Body of pancreas (tissue), 4 donors: ENCODE measurements around the gene WDFY4.

ENCODE experiments used
- POLR2A ChIP-seq, 3 donors: fragments of 450-650 bp; IDR thresholded peaks; one replicate each; pipeline ENCODE4 v1.6.1; 2016; ENCODE audit warnings: antibody characterized with exemption in 3 of 3, mild to moderate bottlenecking in 2 of 3
- TF ChIP-seq, protein P1 (sequence below), 7 experiments: fragments of 450-650 bp in 4 of 7; fragments of 200-600 bp in 3 of 7; sonication (generic) in 3 of 7; IDR thresholded peaks; one replicate each; pipeline ENCODE4 v1.5.1; 2016 to 2019; ENCODE audit warnings: antibody characterized with exemption in 7 of 7

- no peak for TF ChIP-seq POLR2A (IDR thresholded peaks at IDR 0.05)
- TF ChIP-seq, protein P1, sequence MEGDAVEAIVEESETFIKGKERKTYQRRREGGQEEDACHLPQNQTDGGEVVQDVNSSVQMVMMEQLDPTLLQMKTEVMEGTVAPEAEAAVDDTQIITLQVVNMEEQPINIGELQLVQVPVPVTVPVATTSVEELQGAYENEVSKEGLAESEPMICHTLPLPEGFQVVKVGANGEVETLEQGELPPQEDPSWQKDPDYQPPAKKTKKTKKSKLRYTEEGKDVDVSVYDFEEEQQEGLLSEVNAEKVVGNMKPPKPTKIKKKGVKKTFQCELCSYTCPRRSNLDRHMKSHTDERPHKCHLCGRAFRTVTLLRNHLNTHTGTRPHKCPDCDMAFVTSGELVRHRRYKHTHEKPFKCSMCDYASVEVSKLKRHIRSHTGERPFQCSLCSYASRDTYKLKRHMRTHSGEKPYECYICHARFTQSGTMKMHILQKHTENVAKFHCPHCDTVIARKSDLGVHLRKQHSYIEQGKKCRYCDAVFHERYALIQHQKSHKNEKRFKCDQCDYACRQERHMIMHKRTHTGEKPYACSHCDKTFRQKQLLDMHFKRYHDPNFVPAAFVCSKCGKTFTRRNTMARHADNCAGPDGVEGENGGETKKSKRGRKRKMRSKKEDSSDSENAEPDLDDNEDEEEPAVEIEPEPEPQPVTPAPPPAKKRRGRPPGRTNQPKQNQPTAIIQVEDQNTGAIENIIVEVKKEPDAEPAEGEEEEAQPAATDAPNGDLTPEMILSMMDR (IDR thresholded peaks at IDR 0.05) = no peak
Measured at GRCh38 chr10:48946891-48947500, 262.3 kb downstream of the WDFY4 start.
